Bronchus fibroblast of lung (primary cell): ENCODE data around the gene PCDHB2. TPM values are rescaled to one million over a fixed set of nuclear protein-coding genes. Genes with fewer than 3 reads are reported as not detected.

ENCODE experiments used
- total RNA-seq: library from RNA; depleted of rRNA; stranded (reverse); fragments of >200 nt; gene quantifications from 2 replicates; pipeline ENCODE4 v1.2.3, GENCODE V29; 2015

PCDHB2 gene
- total RNA-seq, result 0.34 and 0.45 TPM in 2 replicates

GRCh38 chr5:141094481-141095262 lies at the start of gene PCDHB2:
PCDHB2 (plus strand) TSS chr5:141094615; CDS start chr5:141094791, 176 bp downstream.

GRCh38 chr5:141050622-141051520 lies 43.5 kb upstream of the PCDHB2 start, which contains the start of gene PCDHB1:
PCDHB1 (plus strand) TSS chr5:141051374; CDS start chr5:141051471, 97 bp downstream.

GRCh38 chr5:141100243-141100805 lies 5.9 kb downstream of the PCDHB2 start, which contains the start of gene PCDHB3:
PCDHB3 (plus strand) TSS chr5:141100473; CDS start chr5:141100650, 177 bp downstream.

GRCh38 chr5:141121563-141121962 lies 27.1 kb downstream of the PCDHB2 start, which contains the start of gene PCDHB4:
PCDHB4 (plus strand) TSS chr5:141121818; CDS start chr5:141121999, 181 bp downstream.

GRCh38 chr5:141135030-141135717 lies 40.8 kb downstream of the PCDHB2 start, which contains the start of gene PCDHB5:
PCDHB5 (plus strand) TSS chr5:141135206; CDS start chr5:141135435, 229 bp downstream.

Other genes starting within 250 kb of the PCDHB2 start
- gene PCDHA9, start 246.2 kb upstream of the PCDHB2 start, total RNA-seq, result not detected in 2 replicates
- gene PCDHA10, start 238.7 kb upstream of the PCDHB2 start, total RNA-seq, result not detected in 2 replicates
- not detected in 2 replicates for gene PCDHA11, start 225.7 kb upstream of the PCDHB2 start, total RNA-seq
- not detected in 2 replicates for gene PCDHA12, start 219.3 kb upstream of the PCDHB2 start, total RNA-seq
- gene PCDHA13, start 212.5 kb upstream of the PCDHB2 start, total RNA-seq, result not detected in 2 replicates
- gene PCDHAC1, start 168.3 kb upstream of the PCDHB2 start, total RNA-seq, result not detected in 2 replicates
- not detected in 2 replicates for gene PCDHAC2, start 128.1 kb upstream of the PCDHB2 start, total RNA-seq
- gene PCDHB1, start 43.2 kb upstream of the PCDHB2 start, total RNA-seq, result not detected in 2 replicates
- gene PCDHB3, start 5.9 kb downstream of the PCDHB2 start, total RNA-seq, result 0.15 and 0.17 TPM in 2 replicates
- gene PCDHB4, start 27.2 kb downstream of the PCDHB2 start, total RNA-seq, result not detected in 2 replicates
- 0.84 and 0.89 TPM in 2 replicates for gene PCDHB5, start 40.6 kb downstream of the PCDHB2 start, total RNA-seq
- gene PCDHB6, start 55.4 kb downstream of the PCDHB2 start, total RNA-seq, result not detected in 2 replicates
- gene PCDHB7, start 78.0 kb downstream of the PCDHB2 start, total RNA-seq, result 0.15 and 0.17 TPM in 2 replicates
- not detected in 2 replicates for gene PCDHB8, start 83.2 kb downstream of the PCDHB2 start, total RNA-seq
- gene PCDHB16, start 87.8 kb downstream of the PCDHB2 start, total RNA-seq, result under 0.01 TPM in 1 of 2 replicates, not detected in the other
- not detected in 2 replicates for gene PCDHB9, start 92.5 kb downstream of the PCDHB2 start, total RNA-seq
- gene PCDHB10, start 97.7 kb downstream of the PCDHB2 start, total RNA-seq, result under 0.01 and 0.15 TPM in 2 replicates
- under 0.01 TPM in 2 replicates for gene PCDHB11, start 105.0 kb downstream of the PCDHB2 start, total RNA-seq
- not detected in 2 replicates for gene PCDHB12, start 114.1 kb downstream of the PCDHB2 start, total RNA-seq
- gene PCDHB13, start 119.3 kb downstream of the PCDHB2 start, total RNA-seq, result under 0.01 TPM in 2 replicates
- gene PCDHB14, start 128.7 kb downstream of the PCDHB2 start, total RNA-seq, result under 0.01 TPM in 1 of 2 replicates, not detected in the other
- gene PCDHB15, start 150.8 kb downstream of the PCDHB2 start, total RNA-seq, result 0.15 and 0.17 TPM in 2 replicates
- not detected in 2 replicates for gene SLC25A2, start 209.4 kb downstream of the PCDHB2 start, total RNA-seq
- 31.8 and 38.5 TPM in 2 replicates for gene TAF7, start 226.2 kb downstream of the PCDHB2 start, total RNA-seq
- gene PCDHGA1, start 235.9 kb downstream of the PCDHB2 start, total RNA-seq, result under 0.01 and 0.15 TPM in 2 replicates
- gene PCDHGA2, start 244.1 kb downstream of the PCDHB2 start, total RNA-seq, result 0.50 and 0.59 TPM in 2 replicates
- 0.15 and 0.34 TPM in 2 replicates for gene PCDHGA3, start 249.2 kb downstream of the PCDHB2 start, total RNA-seq